HG03159 (cell line): ENCODE measurements around the gene PTPRCAP.
"Not testable (repeated sequence)": the region's sequence is repeated elsewhere in the genome, so short reads cannot be mapped to it uniquely, and the experiment has no call there.

Experiments used
- ATAC-seq: cut with Tn5 transposase; IDR thresholded peaks from one replicate; pipeline ENCODE4 v1.9.1; 2021; ENCODE audit warnings: mild to moderate bottlenecking, moderate library complexity; ENCODE audit not compliant: unreplicated experiment

Gene PTPRCAP, protein sequence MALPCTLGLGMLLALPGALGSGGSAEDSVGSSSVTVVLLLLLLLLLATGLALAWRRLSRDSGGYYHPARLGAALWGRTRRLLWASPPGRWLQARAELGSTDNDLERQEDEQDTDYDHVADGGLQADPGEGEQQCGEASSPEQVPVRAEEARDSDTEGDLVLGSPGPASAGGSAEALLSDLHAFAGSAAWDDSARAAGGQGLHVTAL

GRCh38 chr11:67437082-67437808 lies at the start of gene PTPRCAP:
Gene PTPRCAP (minus strand): TSS chr11:67437682. CDS start chr11:67437619, 63 bp downstream.
- no peak for ATAC-seq

DNA sequence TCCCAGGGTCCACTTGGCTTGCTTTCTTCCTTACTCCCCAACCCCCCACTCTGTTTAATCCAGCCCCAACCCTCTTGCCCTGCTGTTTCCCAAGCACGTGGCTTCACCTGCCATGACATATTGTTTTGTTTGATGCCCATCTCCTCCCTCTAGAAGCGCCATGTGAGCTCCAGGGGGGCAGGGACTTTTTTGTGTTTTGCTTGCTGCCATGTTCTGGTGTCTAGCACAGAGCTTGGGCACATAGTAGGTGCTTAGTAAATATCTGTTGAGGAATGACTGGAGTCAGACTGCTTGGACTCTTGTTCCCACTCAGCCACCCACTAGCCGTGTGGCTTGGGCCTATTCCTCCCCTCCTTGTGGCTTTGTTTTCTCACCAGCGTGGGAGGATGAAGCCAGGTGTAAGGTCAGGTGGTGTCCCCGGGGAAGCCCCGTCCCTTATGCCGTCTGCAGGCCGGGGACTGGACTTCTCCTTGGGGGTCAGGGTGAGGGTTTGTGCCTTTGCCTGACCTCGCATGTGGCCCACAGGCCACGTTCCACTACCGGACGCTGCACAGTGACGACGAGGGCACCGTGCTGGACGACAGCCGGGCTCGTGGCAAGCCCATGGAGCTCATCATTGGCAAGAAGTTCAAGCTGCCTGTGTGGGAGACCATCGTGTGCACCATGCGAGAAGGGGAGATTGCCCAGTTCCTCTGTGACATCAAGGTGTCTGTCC lies 49.2 kb upstream of the PTPRCAP start:
- no peak for ATAC-seq

- ATAC-seq, result not testable (repeated sequence)
Measured at GRCh38 chr11:67485873-67486361, 48.4 kb upstream of the PTPRCAP start.

- no peak for ATAC-seq
Measured at GRCh38 chr11:67484847-67485311, 47.4 kb upstream of the PTPRCAP start.

DNA sequence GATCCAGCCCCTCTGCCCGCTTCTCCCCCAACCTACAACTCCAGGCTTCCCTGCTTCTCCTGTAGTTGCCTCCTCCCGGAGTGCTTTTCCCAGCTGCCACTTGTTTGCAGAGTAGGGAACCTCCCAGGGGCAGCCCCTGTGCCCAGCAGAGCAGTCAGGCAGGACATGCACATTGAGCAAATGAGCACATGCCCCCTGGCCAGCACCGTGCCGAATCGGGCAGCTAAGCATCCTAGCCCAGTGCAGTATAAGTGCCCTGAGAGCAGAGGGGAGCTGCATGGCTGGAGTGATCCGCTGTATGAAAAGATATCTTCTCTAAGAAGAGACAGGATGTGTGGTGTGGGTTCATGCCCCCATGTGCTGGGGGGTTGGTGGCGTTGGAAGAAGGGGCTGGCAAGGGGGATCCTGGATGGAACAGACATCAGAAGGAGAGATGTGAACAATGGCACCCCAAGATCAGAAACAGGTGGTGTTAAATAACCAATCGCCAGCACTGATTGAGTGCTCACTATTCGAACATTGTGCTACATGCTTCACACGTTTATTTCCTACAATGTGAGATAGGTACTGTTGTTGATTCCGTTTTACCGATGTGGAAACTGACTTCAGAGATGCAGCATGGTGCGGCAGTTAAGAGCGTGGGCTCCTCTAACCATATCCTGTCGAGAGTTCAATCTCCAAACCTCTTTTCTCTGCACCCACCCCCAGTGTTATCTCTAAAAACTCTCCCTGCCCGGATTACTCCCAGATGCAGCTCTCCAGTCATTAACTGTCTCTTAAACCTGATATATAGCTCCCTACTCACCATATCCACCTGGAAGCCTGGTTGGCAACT lies 46.6 kb upstream of the PTPRCAP start:
- ATAC-seq, result no peak

- peak; percentile 72 for ATAC-seq
Measured at GRCh38 chr11:67482827-67483798, 45.6 kb upstream of the PTPRCAP start, which contains the start of gene AIP. Gene AIP (plus strand): TSS chr11:67483026. CDS start chr11:67483159, 133 bp downstream.

GRCh38 chr11:67482275-67482826 lies 44.9 kb upstream of the PTPRCAP start:
- peak; percentile 1 for ATAC-seq

DNA sequence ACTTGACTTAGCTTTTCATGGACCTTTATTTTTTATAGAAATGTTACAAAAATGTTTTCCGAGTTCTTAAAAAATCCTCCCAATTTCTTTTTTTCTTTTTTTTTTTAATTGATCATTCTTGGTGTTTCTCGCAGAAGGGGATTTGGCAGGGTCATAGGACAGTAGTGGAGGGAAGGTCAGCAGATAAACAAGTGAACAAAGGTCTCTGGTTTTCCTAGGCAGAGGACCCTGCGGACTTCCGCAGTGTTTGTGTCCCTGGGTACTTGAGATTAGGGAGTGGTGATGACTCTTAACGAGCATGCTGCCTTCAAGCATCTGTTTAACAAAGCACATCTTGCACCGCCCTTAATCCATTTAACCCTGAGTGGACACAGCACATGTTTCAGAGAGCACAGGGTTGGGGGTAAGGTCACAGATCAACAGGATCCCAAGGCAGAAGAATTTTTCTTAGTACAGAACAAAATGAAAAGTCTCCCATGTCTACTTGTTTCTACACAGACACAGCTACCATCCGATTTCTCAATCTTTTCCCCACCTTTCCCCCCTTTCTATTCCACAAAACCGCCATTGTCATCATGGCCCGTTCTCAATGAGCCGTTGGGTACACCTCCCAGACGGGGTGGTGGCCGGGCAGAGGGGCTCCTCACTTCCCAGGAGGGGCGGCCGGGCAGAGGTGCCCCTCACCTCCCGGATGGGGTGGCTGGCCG lies 40.0 kb upstream of the PTPRCAP start:
- not testable (repeated sequence) for ATAC-seq

DNA sequence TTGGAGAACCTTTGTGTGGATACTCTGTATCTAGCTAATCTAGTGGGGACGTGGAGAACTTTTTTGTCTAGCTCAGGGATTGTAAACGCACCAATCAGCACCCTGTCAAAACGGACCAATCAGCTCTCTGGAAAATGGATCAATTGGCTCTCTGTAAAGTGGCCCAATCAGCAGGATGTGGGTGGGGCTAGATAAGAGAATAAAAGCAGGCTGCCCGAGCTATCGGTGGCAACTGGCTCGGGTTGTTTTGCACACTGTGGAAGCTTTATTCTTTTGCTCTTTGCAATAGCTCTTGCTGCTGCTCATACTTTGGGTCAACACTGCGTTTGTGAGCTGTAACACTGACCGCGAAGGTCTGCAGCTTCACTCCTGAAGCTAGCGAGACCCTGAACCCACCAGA lies 39.2 kb upstream of the PTPRCAP start:
- ATAC-seq, result not testable (repeated sequence)

DNA sequence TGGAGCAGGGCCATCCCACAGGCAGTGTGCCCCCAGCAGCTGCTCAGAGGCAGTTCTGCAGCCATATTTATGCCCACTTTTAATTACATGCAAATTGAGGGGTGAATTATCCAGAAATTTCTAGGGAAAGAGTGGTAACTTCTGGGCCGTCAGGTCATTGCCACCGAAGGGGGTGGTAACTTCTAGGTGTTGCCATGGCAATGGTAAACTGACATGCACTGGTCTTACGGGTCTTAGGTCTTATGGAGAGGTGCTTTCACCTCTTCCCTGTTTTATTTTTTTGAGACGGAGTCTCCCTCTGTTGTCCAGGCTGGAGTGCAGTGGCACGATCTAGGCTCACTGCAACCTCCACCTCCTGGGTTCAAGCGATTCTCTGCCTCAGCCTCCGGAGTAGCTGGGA lies 35.4 kb upstream of the PTPRCAP start:
- no peak for ATAC-seq

- ATAC-seq, result no peak
Measured at GRCh38 chr11:67470337-67471002, 33.0 kb upstream of the PTPRCAP start.

DNA sequence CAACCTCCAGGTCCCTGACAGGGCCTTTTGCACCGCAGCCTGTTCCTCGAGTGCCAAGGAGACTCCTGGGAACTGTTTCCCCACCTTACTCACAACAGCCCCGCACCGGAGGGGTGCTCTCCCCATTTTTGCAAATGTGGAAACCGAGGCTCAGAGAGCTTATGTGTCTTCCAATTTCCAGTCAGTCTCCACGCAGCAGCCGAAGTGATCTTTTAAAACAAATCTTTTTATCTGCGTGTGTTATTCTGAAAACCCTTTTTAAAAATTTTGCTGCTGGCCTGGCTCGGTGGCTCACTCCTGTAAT lies 32.0 kb upstream of the PTPRCAP start:
- ATAC-seq, result no peak

GRCh38 chr11:67468759-67469507 lies 31.5 kb upstream of the PTPRCAP start, which contains the start of gene TMEM134:
Gene TMEM134 (minus strand): TSS chr11:67469251. CDS start chr11:67469192, 59 bp downstream.
- peak; percentile 57 for ATAC-seq

DNA sequence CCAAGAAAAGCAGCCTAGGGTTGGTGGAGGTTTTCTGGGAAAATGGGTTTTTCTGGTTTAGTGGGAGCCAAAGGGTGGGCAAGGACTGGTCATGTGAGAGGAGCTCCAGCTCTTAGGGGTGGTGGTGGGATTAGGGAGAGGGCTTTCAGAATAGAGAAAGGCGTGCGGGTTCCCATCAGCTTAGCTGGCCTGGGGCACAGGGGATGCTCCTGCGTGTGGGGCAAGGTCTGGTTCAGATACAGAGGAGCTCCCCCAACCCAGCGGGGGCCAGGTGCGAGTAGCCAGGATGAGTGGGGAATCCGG lies 30.9 kb upstream of the PTPRCAP start:
- no peak for ATAC-seq

DNA sequence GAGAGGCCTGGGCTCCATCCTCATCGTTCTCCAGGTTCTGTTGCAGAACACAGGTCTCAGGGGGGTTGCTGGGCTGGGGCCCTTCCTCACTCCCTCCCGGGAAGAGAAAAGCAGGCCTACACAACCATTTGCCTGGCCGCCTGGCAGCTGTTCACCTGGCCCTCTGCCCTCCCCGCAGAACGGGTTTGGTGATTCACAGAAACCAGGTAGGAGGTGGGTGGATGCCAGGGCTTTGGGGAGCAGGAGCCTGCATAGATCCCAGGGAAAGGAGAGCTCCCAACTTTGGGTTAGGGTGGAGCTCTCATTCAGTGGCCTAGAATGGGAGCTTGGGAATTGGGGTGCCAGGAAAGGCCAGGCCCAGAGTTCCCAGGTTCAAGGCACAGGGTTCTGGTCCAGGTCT lies 30.6 kb upstream of the PTPRCAP start:
- ATAC-seq, result no peak

DNA sequence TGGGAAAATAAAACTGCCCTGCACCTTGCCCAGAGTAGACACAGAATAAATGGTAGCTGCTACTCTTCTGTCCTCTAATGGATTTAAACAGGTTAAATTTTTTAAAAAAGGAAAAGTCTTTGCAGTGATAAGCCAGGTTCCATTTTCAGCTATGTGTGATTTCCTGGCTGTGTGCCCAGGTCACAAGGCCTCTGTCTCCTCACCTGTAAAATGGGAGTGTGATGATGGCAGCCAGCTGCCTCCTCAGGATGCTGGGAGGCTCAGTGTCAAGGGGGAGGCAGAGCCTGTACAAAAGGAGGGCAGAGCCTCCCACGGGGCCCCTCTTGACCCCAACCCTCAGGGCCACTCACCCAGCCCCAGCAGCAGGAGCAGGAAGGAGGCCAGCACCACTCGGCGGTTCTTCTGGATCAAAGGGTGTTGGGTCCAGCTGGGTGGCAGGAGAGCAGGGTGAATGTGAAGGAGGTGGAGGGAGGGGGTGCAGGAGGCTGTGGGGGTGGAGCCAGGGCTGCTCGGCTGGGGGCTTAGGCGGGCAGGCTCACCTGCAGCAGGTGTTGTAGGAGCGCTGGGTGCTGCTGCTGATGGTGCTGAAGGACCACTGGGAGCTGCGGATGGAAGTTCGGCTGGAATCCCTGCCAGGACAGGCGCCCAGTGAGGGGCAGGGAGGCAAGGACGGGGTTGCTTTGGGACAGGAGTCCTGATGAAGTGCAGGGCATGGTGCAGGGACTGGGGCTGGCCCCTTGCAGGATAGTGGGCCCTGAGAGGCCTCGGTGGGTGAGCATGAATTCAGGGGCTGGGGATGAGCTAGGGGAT lies 29.7 kb upstream of the PTPRCAP start:
- ATAC-seq, result no peak

- no peak for ATAC-seq
Measured at GRCh38 chr11:67466367-67466766, 28.9 kb upstream of the PTPRCAP start.
